Activated T-helper 1 cell treated with anti-CD3 and anti-CD28 coated beads, Interleukin-12 subunit alpha, Interleukin-12 subunit beta, Interleukin-2, Interleukin-4 antibody, amounts not matched to agents 30 ng/mL and 10 ng/mL and 1 ng/mL, durations not matched to agents 14 hours and 24 hours and 36 hours (primary cell): Measurements from ENCODE around the gene BCL2L12. TPM values are rescaled to one million over a fixed set of nuclear protein-coding genes. Genes with fewer than 3 reads are reported as not detected.

Experiments used
- total RNA-seq: library from RNA; stranded (reverse); gene quantifications from 2 replicates; pipeline ENCODE4 v1.2.3, GENCODE V29; 2022

Gene BCL2L12
- total RNA-seq, 1 donor from 2014 or later, result 72.2 TPM

Other genes starting within 250 kb of the BCL2L12 start
- not detected in 2 replicates for gene PTH2, start 242.5 kb upstream of the BCL2L12 start, total RNA-seq
- gene GFY, start 240.5 kb upstream of the BCL2L12 start, total RNA-seq, result not detected in 2 replicates
- 0.16 TPM in 1 of 2 replicates, not detected in the other for gene SLC17A7, start 224.4 kb upstream of the BCL2L12 start, total RNA-seq
- gene PIH1D1, start 214.1 kb upstream of the BCL2L12 start, total RNA-seq, result 124 and 126 TPM in 2 replicates
- 23.1 and 24.5 TPM in 2 replicates for gene ALDH16A1, start 212.7 kb upstream of the BCL2L12 start, total RNA-seq
- 58.4 and 65.4 TPM in 2 replicates for gene FLT3LG, start 191.7 kb upstream of the BCL2L12 start, total RNA-seq
- gene RPL13A, start 178.3 kb upstream of the BCL2L12 start, total RNA-seq, result 2,876 and 2,988 TPM in 2 replicates
- gene RPS11, start 169.5 kb upstream of the BCL2L12 start, total RNA-seq, result 1,890 and 1,927 TPM in 2 replicates
- 0.88 and 1.1 TPM in 2 replicates for gene FCGRT, start 153.3 kb upstream of the BCL2L12 start, total RNA-seq
- gene RCN3, start 137.9 kb upstream of the BCL2L12 start, total RNA-seq, result 2.0 and 2.1 TPM in 2 replicates
- 72.1 and 77.5 TPM in 2 replicates for gene NOSIP, start 85.4 kb upstream of the BCL2L12 start, total RNA-seq
- gene PRRG2, start 84.6 kb upstream of the BCL2L12 start, total RNA-seq, result 0.59 and 1.2 TPM in 2 replicates
- gene PRR12, start 74.8 kb upstream of the BCL2L12 start, total RNA-seq, result 32.3 and 34.2 TPM in 2 replicates
- 4.4 and 4.7 TPM in 2 replicates for gene RRAS, start 25.8 kb upstream of the BCL2L12 start, total RNA-seq
- 75.4 and 79.7 TPM in 2 replicates for gene SCAF1, start 23.7 kb upstream of the BCL2L12 start, total RNA-seq
- gene IRF3, start 76 bp upstream of the BCL2L12 start, total RNA-seq, result 149 and 156 TPM in 2 replicates
- 450 and 462 TPM in 2 replicates for gene PRMT1, start 11.3 kb downstream of the BCL2L12 start, total RNA-seq
- gene ADM5, start 23.7 kb downstream of the BCL2L12 start, total RNA-seq, result 6.0 and 6.9 TPM in 2 replicates
- gene CPT1C, start 25.2 kb downstream of the BCL2L12 start, total RNA-seq, result 3.1 and 3.9 TPM in 2 replicates
- gene TSKS, start 97.4 kb downstream of the BCL2L12 start, total RNA-seq, result 1.3 and 2.0 TPM in 2 replicates
- 61.1 and 63.6 TPM in 2 replicates for gene AP2A1, start 101.1 kb downstream of the BCL2L12 start, total RNA-seq
- gene FUZ, start 147.4 kb downstream of the BCL2L12 start, total RNA-seq, result 14.0 and 18.8 TPM in 2 replicates
- 54.2 and 54.5 TPM in 2 replicates for gene MED25, start 152.4 kb downstream of the BCL2L12 start, total RNA-seq
- 107 and 113 TPM in 2 replicates for gene PTOV1, start 185.2 kb downstream of the BCL2L12 start, total RNA-seq
- 138 and 141 TPM in 2 replicates for gene PNKP, start 201.6 kb downstream of the BCL2L12 start, total RNA-seq
- 32.1 and 32.2 TPM in 2 replicates for gene AKT1S1, start 211.4 kb downstream of the BCL2L12 start, total RNA-seq
- gene TBC1D17, start 211.8 kb downstream of the BCL2L12 start, total RNA-seq, result 38.7 and 41.8 TPM in 2 replicates
- 50.0 and 51.5 TPM in 2 replicates for gene IL4I1, start 231.0 kb downstream of the BCL2L12 start, total RNA-seq